DMS79 (cell line): ENCODE measurements around the gene JAG1.

Experiments used
- DNase-seq: peaks from one replicate; lab custom pipeline; 2025; lab: John Stamatoyannopoulos, UW

JAG1 gene

GRCh38 chr20:10652660-10653261 is 21.0 kb downstream of the JAG1 start:
- DNase-seq: peak; percentile 53

- no peak for DNase-seq
Observed at GRCh38 chr20:10652185-10652584, 21.6 kb downstream of the JAG1 start.

GRCh38 chr20:10651227-10651990 is 22.4 kb downstream of the JAG1 start:
- DNase-seq: peak; percentile 3

GRCh38 chr20:10649797-10650160 is 24.0 kb downstream of the JAG1 start:
- no peak for DNase-seq

- DNase-seq: no peak
Observed at GRCh38 chr20:10649080-10649796, 24.6 kb downstream of the JAG1 start.

GRCh38 chr20:10648651-10649050 is 25.1 kb downstream of the JAG1 start:
- no peak for DNase-seq

GRCh38 chr20:10647909-10648308 is 25.9 kb downstream of the JAG1 start:
- no peak for DNase-seq

GRCh38 chr20:10647471-10647870 is 26.3 kb downstream of the JAG1 start:
- DNase-seq: no peak

- no peak for DNase-seq
Observed at GRCh38 chr20:10646886-10647420, 26.8 kb downstream of the JAG1 start.

- no peak for DNase-seq
Observed at GRCh38 chr20:10646006-10646405, 27.8 kb downstream of the JAG1 start.

GRCh38 chr20:10645205-10645570 is 28.6 kb downstream of the JAG1 start:
- DNase-seq: no peak

- no peak for DNase-seq
Observed at GRCh38 chr20:10644458-10645204, 29.2 kb downstream of the JAG1 start.

GRCh38 chr20:10643560-10643873 is 30.3 kb downstream of the JAG1 start:
- DNase-seq: no peak

GRCh38 chr20:10642856-10643559 is 30.8 kb downstream of the JAG1 start:
- DNase-seq: no peak

- DNase-seq: no peak
Observed at GRCh38 chr20:10641893-10642292, 31.9 kb downstream of the JAG1 start.

GRCh38 chr20:10641467-10641866 is 32.3 kb downstream of the JAG1 start:
- no peak for DNase-seq

GRCh38 chr20:10640897-10641296 is 32.9 kb downstream of the JAG1 start:
- no peak for DNase-seq

- no peak for DNase-seq
Observed at GRCh38 chr20:10639737-10640556, 33.9 kb downstream of the JAG1 start.

GRCh38 chr20:10639077-10639736 is 34.6 kb downstream of the JAG1 start:
- DNase-seq: no peak

- no peak for DNase-seq
Observed at GRCh38 chr20:10637563-10637962, 36.2 kb downstream of the JAG1 start.
